GM19463 (cell line): ENCODE results near the gene TACC2.

Experiments used
- ATAC-seq: cut with Tn5 transposase; IDR thresholded peaks from one replicate; pipeline ENCODE4 v1.9.1; 2021; ENCODE audit warnings: mild to moderate bottlenecking, moderate library complexity; ENCODE audit not compliant: unreplicated experiment

TACC2 gene

GRCh38 chr10:122210481-122211265, 221.7 kb downstream of the TACC2 start:
- ATAC-seq, result no peak

GRCh38 chr10:122213364-122213763, 224.4 kb downstream of the TACC2 start:
- ATAC-seq, result no peak

GRCh38 chr10:122213766-122214165, 224.8 kb downstream of the TACC2 start:
- ATAC-seq, result no peak

GRCh38 chr10:122216047-122216446, 227.1 kb downstream of the TACC2 start:
- no peak for ATAC-seq

GRCh38 chr10:122219340-122219739, 230.4 kb downstream of the TACC2 start:
- ATAC-seq, result no peak

GRCh38 chr10:122220736-122221135, 231.8 kb downstream of the TACC2 start:
- no peak for ATAC-seq

GRCh38 chr10:122221958-122222357, 233.0 kb downstream of the TACC2 start:
- no peak for ATAC-seq

- ATAC-seq, result no peak
Measured at GRCh38 chr10:122222638-122223037, 233.7 kb downstream of the TACC2 start.

GRCh38 chr10:122224159-122224558, 235.2 kb downstream of the TACC2 start:
- ATAC-seq, result no peak

GRCh38 chr10:122225330-122225729, 236.4 kb downstream of the TACC2 start:
- ATAC-seq, result no peak

GRCh38 chr10:122227754-122228153, 238.8 kb downstream of the TACC2 start:
- no peak for ATAC-seq

GRCh38 chr10:122229666-122230065, 240.7 kb downstream of the TACC2 start:
- no peak for ATAC-seq

GRCh38 chr10:122230222-122230621, 241.3 kb downstream of the TACC2 start:
- ATAC-seq, result no peak

- ATAC-seq, result no peak
Measured at GRCh38 chr10:122232769-122233168, 243.8 kb downstream of the TACC2 start.

GRCh38 chr10:122233857-122234348, 244.9 kb downstream of the TACC2 start:
- ATAC-seq, result no peak

- no peak for ATAC-seq
Measured at GRCh38 chr10:122234416-122234815, 245.5 kb downstream of the TACC2 start.

GRCh38 chr10:122236690-122237306, 247.8 kb downstream of the TACC2 start:
- no peak for ATAC-seq

GRCh38 chr10:122237331-122237990, 248.5 kb downstream of the TACC2 start:
- no peak for ATAC-seq

GRCh38 chr10:122239578-122240257, 250.8 kb downstream of the TACC2 start:
- ATAC-seq, result no peak

GRCh38 chr10:122240401-122240800, 251.4 kb downstream of the TACC2 start:
- no peak for ATAC-seq

GRCh38 chr10:122241836-122242235, 252.9 kb downstream of the TACC2 start:
- no peak for ATAC-seq
